HG03439 (cell line): ENCODE measurements around the gene USPL1.

Experiments
- ATAC-seq: cut with Tn5 transposase; IDR thresholded peaks from one replicate; pipeline ENCODE4 v1.9.1; 2021; ENCODE audit warnings: mild to moderate bottlenecking, moderate library complexity; ENCODE audit not compliant: unreplicated experiment

The USPL1 gene

DNA sequence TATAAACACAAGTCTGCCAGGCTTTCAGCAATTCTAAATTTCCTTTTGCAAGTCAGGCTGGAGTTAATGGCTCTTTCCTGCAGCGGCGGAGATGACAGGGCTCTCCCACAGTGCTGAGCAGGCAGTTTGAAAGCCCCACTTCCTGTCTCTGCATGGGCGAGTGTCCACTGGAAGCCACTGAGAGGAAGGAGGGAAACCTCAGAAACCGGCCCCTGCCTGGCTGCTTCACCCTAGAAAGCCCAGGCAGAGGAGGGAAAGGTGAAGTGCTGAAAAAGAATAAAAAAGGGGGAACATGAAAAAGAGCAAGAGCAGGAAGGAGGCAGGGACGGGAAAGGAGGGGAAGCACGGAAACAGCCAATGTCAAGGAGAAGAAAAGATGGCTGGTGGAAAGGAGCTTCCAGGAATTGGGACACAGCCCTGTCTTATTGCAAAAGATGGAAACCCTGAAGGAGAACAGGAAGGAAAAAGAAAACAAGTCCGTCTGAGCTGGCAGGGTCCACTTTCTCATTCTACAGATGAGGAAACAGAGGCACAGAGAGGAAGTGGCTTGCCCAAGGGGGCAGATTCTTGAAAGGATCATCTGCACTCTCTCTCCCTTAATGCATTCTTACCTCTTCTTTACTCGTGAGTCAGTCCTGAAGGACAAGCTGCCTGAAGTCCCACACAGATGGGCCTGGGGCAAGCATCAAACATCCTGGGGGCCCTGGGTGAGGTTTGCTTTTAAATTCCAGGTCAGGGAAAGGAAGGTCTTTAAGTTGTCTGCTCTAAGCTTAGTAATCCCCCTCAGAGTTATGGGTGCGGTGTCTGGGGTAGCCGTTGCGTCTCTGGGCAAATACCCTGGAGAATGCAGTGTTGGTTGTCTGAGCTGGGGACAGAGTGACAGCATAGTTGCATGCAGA is 78.8 kb downstream of the USPL1 start:
- ATAC-seq, result no peak

- no peak for ATAC-seq
Measured at GRCh38 chr13:30697177-30697953, 79.6 kb downstream of the USPL1 start.

GRCh38 chr13:30697996-30698401 is 80.3 kb downstream of the USPL1 start:
- no peak for ATAC-seq

DNA sequence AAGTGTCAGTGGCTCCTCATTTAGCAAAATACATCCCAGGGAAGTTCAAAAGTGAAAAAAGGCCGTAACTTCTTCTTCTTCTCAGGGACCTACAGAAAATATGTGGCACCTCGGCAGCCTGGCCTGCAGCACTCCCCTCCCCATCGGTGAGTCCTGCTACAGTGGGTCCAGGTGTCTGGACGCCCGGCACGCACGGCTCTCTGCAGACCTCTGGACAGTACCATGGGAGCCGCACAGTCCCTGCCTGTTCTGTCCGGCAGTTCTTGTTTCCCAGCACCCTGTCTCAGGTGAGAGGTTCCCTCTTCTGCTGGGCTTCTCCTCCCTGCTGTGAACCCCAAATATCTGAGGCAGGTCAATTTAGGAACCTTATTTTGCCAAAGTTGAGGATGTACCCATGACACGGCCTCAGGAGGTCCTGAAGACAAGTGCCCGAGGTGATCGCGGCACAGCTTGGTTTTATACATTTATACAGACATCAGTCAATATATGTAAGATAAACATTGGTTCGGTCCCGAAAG is 80.8 kb downstream of the USPL1 start:
- ATAC-seq, result no peak

GRCh38 chr13:30700364-30700763 is 82.6 kb downstream of the USPL1 start:
- no peak for ATAC-seq

GRCh38 chr13:30702006-30702405 is 84.3 kb downstream of the USPL1 start:
- no peak for ATAC-seq

DNA sequence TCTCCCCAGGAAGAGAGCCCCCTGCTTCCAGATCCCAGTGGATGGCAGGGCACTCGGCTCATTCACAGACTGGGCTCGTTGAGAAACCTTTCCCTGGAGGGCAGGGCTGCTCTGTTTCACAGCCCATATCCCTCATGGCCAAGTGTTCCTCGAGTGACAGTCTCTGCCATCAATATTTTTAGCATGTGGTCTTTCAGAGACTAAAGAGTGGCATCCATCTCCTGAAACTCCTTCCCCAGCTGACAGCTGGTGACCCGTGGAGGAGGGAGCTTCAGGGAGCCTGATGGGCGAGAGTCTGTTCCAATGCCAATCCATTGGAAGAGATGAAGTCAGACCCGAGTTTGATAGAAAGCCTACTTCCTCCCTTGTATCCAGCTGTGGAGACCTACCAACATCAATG is 86.9 kb downstream of the USPL1 start:
- no peak for ATAC-seq

- no peak for ATAC-seq
Measured at GRCh38 chr13:30705680-30706079, 88.0 kb downstream of the USPL1 start.

DNA sequence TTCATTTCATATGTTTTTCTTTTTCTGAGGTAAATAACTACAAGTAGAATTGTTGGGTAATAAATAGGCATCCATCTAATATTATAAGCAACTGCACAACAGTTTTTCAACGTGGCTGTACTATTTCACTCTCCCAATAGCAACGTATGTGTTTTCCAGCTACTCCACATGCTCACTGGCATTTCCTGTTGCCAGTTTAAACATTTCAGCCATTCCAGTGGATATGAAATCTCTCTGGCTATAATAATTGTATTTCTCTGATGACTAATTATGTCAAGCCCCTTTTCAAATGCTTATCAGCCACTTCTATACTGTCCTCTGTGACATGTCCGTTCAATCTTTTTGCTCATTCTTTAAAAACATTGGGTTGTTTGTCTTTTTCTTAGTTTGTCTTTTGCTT is 90.8 kb downstream of the USPL1 start:
- ATAC-seq, result no peak
